ENCODE data around the gene CLTRN.
"Not testable (repeated sequence)": the region's sequence is repeated elsewhere in the genome, so short reads cannot be mapped to it uniquely, and the experiment has no call there.

Gene CLTRN

GRCh38 chrX:15647510-15647909 is 17.1 kb downstream of the CLTRN start:
- DNase-seq: not testable (repeated sequence)

- no peak for DNase-seq
These were observed 18.1 kb downstream of the CLTRN start for GRCh38 chrX:15646543-15646942.

- no peak for DNase-seq
These were observed 18.6 kb downstream of the CLTRN start for GRCh38 chrX:15646031-15646430.

DNA sequence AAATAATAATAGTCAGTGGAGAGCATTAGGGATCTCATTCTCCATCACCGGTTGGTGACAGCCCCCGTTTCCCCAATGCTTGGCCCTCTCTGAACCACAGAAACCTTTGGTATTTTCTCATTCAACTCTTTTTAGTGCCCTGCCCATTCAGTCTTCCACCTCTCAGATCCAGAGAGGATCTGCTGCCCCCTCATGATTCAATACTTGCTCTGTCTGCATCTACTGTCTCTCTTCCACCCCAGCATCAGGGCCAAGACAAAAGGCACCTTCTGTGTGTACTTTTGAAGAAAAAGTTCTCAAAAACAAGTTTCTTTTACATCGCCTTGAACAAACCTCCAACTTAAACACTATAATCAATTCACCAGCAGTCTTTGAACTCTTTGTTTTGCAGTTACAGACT is 19.3 kb downstream of the CLTRN start:
- DNase-seq: no peak

- DNase-seq: no peak
These were observed 20.1 kb downstream of the CLTRN start for GRCh38 chrX:15644560-15644872.

- no peak for DNase-seq
These were observed 20.6 kb downstream of the CLTRN start for GRCh38 chrX:15643786-15644559.

- no peak for DNase-seq
These were observed 33.0 kb downstream of the CLTRN start for GRCh38 chrX:15631637-15632036.

DNA sequence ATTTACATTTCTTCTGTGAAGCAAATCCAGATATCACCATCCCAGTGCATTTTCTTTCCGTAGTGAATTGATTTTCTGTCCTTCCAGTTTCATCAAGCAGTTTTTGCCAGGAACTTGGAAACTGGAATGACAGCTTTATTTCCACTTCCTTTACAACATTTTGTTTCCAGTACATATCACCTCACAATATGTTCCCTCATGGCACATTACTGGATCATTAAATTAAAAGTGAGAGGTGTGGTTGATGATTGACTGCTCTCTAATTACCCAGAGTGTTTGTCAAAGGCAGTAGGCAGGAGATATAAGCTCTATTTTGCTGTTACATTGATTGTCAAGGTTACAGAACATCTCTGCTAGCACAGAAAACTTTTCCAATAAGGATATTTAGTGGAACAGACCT is 41.6 kb downstream of the CLTRN start:
- DNase-seq: no peak

- DNase-seq: no peak
These were observed 45.4 kb downstream of the CLTRN start for GRCh38 chrX:15619053-15619755.

DNA sequence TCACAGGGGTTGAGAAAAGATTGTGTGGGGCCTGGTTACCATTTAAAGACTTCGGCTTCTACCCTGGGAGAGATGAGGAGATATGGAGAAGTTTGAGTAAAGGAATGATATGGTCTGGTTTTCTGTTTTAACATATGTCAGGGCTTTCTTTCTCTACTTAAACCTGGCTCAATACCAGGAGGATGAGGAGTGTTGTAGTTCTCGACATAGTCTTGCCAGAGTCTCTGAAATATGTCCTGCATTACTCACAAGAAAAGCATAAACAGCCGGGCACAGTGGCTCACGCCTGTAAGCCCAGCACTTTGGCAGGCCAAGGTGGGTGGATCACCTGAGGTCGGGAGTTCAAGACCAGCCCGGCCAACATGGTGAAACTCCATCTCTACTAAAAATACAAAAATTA is 47.5 kb downstream of the CLTRN start:
- no peak for DNase-seq

DNA sequence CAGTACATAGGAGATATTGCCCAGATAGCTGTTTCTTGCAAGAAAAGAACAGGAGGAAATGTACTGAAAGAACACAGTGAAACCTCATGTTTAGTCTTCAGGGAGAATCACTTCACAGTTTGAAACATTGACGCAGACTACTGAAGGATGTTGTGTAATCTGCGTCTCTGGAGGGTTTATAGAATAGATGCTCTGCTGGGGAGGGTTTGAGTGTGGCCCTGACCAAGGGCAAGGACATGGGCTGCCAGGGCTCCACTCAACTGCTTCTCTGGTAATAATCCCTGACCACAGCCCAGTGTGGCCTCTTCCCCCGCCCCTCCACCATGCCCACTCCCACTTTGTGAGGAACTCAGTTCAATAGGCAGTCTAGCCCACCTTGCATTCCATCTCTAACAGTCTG is 48.1 kb downstream of the CLTRN start:
- no peak for DNase-seq

GRCh38 chrX:15607067-15607466 is 57.5 kb downstream of the CLTRN start:
- no peak for DNase-seq

GRCh38 chrX:15606136-15606535 is 58.5 kb downstream of the CLTRN start:
- no peak for DNase-seq

DNA sequence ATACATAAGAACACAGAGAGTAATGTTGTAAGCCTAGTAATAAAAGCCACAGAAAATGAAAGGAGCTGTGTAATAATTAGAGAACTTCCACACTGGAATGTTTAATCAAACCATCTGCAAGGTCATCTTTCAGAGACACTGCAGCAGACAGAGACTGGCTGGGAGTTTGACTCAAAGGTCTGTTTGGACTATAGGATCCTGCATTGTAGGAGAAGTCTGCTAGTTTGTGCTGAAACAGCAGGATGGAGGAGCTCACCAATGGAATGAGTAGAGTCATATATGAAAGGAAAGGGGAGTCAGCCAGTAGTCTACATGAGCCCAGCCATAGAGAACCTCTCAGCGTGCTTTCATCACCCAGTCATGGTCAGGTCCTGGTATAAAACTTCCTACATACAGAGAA is 59.4 kb downstream of the CLTRN start:
- no peak for DNase-seq

DNA sequence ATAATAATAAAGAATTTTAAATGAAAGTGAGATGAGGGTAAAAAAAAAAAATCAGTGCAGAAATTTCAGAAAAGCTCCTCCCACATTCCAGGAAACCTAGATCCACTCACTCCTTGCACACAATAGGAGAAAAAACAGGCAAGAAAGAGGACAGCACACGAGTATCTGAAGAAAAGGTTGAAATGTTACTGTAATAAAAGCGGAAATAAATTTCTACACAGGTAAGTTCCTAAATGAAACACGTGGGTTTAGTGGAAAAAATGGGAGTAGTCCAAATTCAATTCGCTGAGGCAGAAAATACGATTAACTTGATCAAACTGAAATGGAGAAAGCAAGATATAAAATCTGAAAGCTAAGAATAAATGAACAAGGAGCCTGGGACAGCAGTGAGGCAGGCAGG is 61.8 kb downstream of the CLTRN start:
- no peak for DNase-seq

DNA sequence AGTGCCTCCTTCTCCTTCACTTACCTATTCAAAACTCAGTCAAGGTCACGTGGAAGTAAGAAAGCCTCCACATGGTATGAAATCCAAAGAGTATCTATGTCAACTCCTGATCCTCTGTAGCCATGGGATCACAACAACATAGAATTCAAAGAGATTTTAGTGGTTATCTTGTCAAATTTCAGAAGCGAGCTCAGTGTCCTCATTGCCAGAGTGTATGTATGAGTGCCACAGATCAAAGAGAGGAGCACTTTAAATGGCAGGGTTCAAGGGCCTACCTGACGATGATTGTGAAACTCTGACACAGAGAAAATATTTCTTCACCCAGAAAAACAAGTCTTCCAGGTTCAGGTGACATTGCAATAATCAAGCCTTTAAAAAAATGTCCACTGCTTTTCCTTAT is 62.7 kb downstream of the CLTRN start:
- DNase-seq: no peak

- DNase-seq: no peak
These were observed 63.9 kb downstream of the CLTRN start, which contains the start of gene ACE2 for GRCh38 chrX:15600745-15601144. ACE2 (minus strand) TSS chrX:15600960; CDS start chrX:15600911, 49 bp downstream.

- DNase-seq: no peak
These were observed 64.6 kb downstream of the CLTRN start for GRCh38 chrX:15600049-15600448.

DNA sequence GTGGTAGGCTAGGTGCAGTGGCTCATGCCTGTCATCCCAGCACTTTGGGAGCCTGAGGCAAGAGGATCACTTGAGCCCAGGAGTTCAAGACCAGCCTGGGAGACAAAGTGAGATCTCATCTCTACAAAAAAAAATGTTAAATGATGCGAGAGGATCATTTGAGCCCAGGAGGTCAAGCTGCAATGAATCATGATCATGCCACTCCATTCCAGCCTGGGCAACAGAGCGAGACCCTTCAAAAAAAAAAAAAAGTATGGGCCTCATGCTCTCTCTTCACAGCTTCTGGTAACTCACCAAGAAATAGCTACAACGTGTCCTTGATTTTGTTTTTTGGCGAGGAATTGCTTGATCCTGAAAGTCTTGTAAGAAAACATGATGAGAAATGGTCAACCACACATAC is 65.1 kb downstream of the CLTRN start:
- DNase-seq: no peak

GRCh38 chrX:15598026-15598425 is 66.6 kb downstream of the CLTRN start:
- no peak for DNase-seq

- DNase-seq: no peak
These were observed 70.2 kb downstream of the CLTRN start for GRCh38 chrX:15594371-15594770.

- DNase-seq: no peak
These were observed 84.5 kb downstream of the CLTRN start for GRCh38 chrX:15579778-15580747.
